Karpas-422 (cell line): ENCODE data around the gene DCLK2. TPM values are rescaled to one million over a fixed set of nuclear protein-coding genes. Genes with fewer than 3 reads are reported as not detected.

ENCODE experiments used
- DNase-seq: peaks from one replicate; pipeline ENCODE4 v3.0.0-alpha.2; 2015
- H2AFZ ChIP-seq: fragments of 200-600 bp; sonication (generic); 2 replicates; pipeline ENCODE4 v1.6.1; 2014; ENCODE audit warnings: antibody characterized with exemption, low read length, mixed read lengths
- H3K27ac ChIP-seq: fragments of 200-600 bp; sonication (generic); 2 replicates; pipeline ENCODE4 v1.5.1; 2014; ENCODE audit warnings: mild to moderate bottlenecking, low read length, moderate library complexity
- H3K27me3 ChIP-seq: fragments of 200-600 bp; sonication (generic); 2 replicates; pipeline ENCODE4 v1.6.1; 2014; ENCODE audit warnings: low read length, mixed read lengths
- H3K36me3 ChIP-seq: fragments of 200-600 bp; sonication (generic); 2 replicates; pipeline ENCODE4 v1.6.1; 2014; ENCODE audit warnings: low read length, mixed read lengths; ENCODE audit not compliant: insufficient read depth
- H3K4me1 ChIP-seq: fragments of 200-600 bp; sonication (generic); 2 replicates; pipeline ENCODE4 v1.6.1; 2014; ENCODE audit warnings: mild to moderate bottlenecking, low read length, mixed read lengths
- H3K4me2 ChIP-seq: fragments of 200-600 bp; sonication (generic); 2 replicates; pipeline ENCODE4 v1.6.1; 2014; ENCODE audit warnings: low read length, low read depth, mild to moderate bottlenecking; ENCODE audit not compliant: poor library complexity, severe bottlenecking
- H3K4me3 ChIP-seq: fragments of 200-600 bp; sonication (generic); 2 replicates; pipeline ENCODE4 v1.5.1; 2014; ENCODE audit warnings: mild to moderate bottlenecking, antibody characterized with exemption, low read length, mixed read lengths
- H3K79me2 ChIP-seq: fragments of 200-600 bp; sonication (generic); 2 replicates; pipeline ENCODE4 v1.6.1; 2014; ENCODE audit warnings: mild to moderate bottlenecking, low read length, mixed read lengths
- H3K9ac ChIP-seq: fragments of 200-600 bp; sonication (generic); 2 replicates; pipeline ENCODE4 v1.6.0; 2014; ENCODE audit warnings: low read length
- H3K9me2 ChIP-seq: fragments of 200-600 bp; sonication (generic), shearing (Covaris generic); replicated peaks from 2 replicates; pipeline ENCODE4 v1.6.0; 2014; ENCODE audit warnings: mild to moderate bottlenecking, low read length, moderate library complexity; ENCODE audit not compliant: insufficient read depth
- H3K9me3 ChIP-seq: fragments of 300-700, 200-600 bp; sonication (generic); 2 replicates; pipeline ENCODE4 v1.6.1; 2014; ENCODE audit warnings: low read length, mixed read lengths
- H4K20me1 ChIP-seq: fragments of 200-600 bp; sonication (generic); 2 replicates; pipeline ENCODE4 v1.6.1; 2014; ENCODE audit warnings: mild to moderate bottlenecking, antibody characterized with exemption, low read length, low read depth; ENCODE audit not compliant: insufficient read depth
- total RNA-seq: library from RNA; depleted of rRNA; stranded (reverse); fragments of >200 nt; shearing (Covaris generic); gene quantifications from 2 replicates; pipeline ENCODE4 v1.2.3, GENCODE V29; 2014; ENCODE audit warnings: low replicate concordance

The DCLK2 gene
- total RNA-seq, 1 experiment from 2014 or later: not detected

DNA sequence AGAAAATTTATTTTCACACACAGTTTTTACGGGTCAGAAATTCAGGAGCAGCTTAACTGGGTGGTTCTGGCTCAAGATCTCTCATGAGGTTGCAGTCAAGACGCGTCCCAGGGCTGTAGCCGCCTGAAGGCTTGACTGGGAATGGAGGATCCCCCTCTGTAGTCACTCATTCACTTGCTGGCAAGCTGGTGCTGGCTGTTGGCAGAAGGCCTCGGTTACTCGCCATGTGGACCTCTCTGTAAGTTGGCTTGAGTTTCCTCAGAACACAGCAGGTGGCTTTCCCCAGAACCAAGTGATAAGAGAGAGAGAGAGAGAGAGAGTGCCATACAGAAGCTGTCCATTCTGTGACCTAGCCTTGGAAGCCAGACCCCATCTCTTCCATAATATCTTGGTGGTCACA, 132.8 kb downstream of the DCLK2 start:
- Histone ChIP-seq H3K4me2 (no peak overlapping the region), H3K27ac (no peak overlapping the region), H4K20me1 (no peaks in the 10 kb centered on the region), H3K4me1 (no peaks in the 10 kb centered on the region; the same call in 1 of the 2 replicates), H3K4me3 (no peak overlapping the region), H3K79me2 (no peaks in the 10 kb centered on the region), H3K9me2 (no peaks in the 10 kb centered on the region), H3K9me3 (no peaks in the 10 kb centered on the region), H2AFZ (no peak overlapping the region), H3K9ac (no peak overlapping the region), H3K36me3 (no peaks in the 10 kb centered on the region), H3K27me3 (no peaks in the 10 kb centered on the region)
- no peak for DNase-seq

GRCh38 chr4:150211799-150212445, 133.7 kb downstream of the DCLK2 start:
- H3K79me2 ChIP-seq: no peaks in the 10 kb centered on the region
- H3K4me1 ChIP-seq: no peaks in the 10 kb centered on the region; the same call in 1 of the 2 replicates
- no peaks in the 10 kb centered on the region for H4K20me1 ChIP-seq
- no peak overlapping the region for H3K9ac ChIP-seq
- H3K9me2 ChIP-seq: no peaks in the 10 kb centered on the region
- no peak overlapping the region for H3K4me2 ChIP-seq
- no peak overlapping the region for H2AFZ ChIP-seq
- no peaks in the 10 kb centered on the region for H3K9me3 ChIP-seq
- no peak overlapping the region for H3K4me3 ChIP-seq
- H3K36me3 ChIP-seq: no peaks in the 10 kb centered on the region
- H3K27me3 ChIP-seq: no peaks in the 10 kb centered on the region
- no peak for DNase-seq
- H3K27ac ChIP-seq: no peak overlapping the region

GRCh38 chr4:150212485-150212884, 134.2 kb downstream of the DCLK2 start:
- Histone ChIP-seq H3K79me2 (no peaks in the 10 kb centered on the region), H3K4me2 (no peak overlapping the region)

GRCh38 chr4:150212927-150213326, 134.7 kb downstream of the DCLK2 start:
- H3K9me2 ChIP-seq: no peaks in the 10 kb centered on the region
- no peak overlapping the region for H3K4me3 ChIP-seq
- no peaks in the 10 kb centered on the region for H4K20me1 ChIP-seq
- H3K27me3 ChIP-seq: no peaks in the 10 kb centered on the region
- no peak overlapping the region for H3K9ac ChIP-seq
- H3K9me3 ChIP-seq: no peaks in the 10 kb centered on the region
- no peak overlapping the region for H3K27ac ChIP-seq
- H3K4me1 ChIP-seq: no peaks in the 10 kb centered on the region; the same call in 1 of the 2 replicates
- no peak overlapping the region for H3K4me2 ChIP-seq
- H3K36me3 ChIP-seq: no peaks in the 10 kb centered on the region
- no peak for DNase-seq
- H2AFZ ChIP-seq: no peak overlapping the region
- no peaks in the 10 kb centered on the region for H3K79me2 ChIP-seq

More at GRCh38 chr4:150212485-150212884, 134.2 kb downstream of the DCLK2 start:
- no peaks in the 10 kb centered on the region for H3K36me3 ChIP-seq
- no peak overlapping the region for H3K4me3 ChIP-seq
- H3K9me3 ChIP-seq: no peaks in the 10 kb centered on the region
- H3K27me3 ChIP-seq: no peaks in the 10 kb centered on the region
- DNase-seq: no peak
- no peak overlapping the region for H3K27ac ChIP-seq
- H4K20me1 ChIP-seq: no peaks in the 10 kb centered on the region
- H3K9ac ChIP-seq: no peak overlapping the region
- H2AFZ ChIP-seq: no peak overlapping the region
- H3K4me1 ChIP-seq: no peaks in the 10 kb centered on the region; the same call in 1 of the 2 replicates
- no peaks in the 10 kb centered on the region for H3K9me2 ChIP-seq

GRCh38 chr4:150215601-150216000, 137.4 kb downstream of the DCLK2 start:
- H2AFZ ChIP-seq: no peak overlapping the region
- H3K9me2 ChIP-seq: no peaks in the 10 kb centered on the region
- no peaks in the 10 kb centered on the region for H3K36me3 ChIP-seq
- no peak overlapping the region for H3K9ac ChIP-seq
- no peak overlapping the region for H3K27ac ChIP-seq
- no peaks in the 10 kb centered on the region for H3K79me2 ChIP-seq
- no peak overlapping the region for H3K4me3 ChIP-seq
- no peaks in the 10 kb centered on the region; the same call in 1 of the 2 replicates for H3K4me1 ChIP-seq
- H4K20me1 ChIP-seq: no peaks in the 10 kb centered on the region
- no peak for DNase-seq
- no peak overlapping the region for H3K4me2 ChIP-seq
- no peaks in the 10 kb centered on the region for H3K9me3 ChIP-seq
- H3K27me3 ChIP-seq: no peaks in the 10 kb centered on the region

GRCh38 chr4:150216726-150217125, 138.5 kb downstream of the DCLK2 start:
- Histone ChIP-seq H2AFZ (peak overlapping the region; percentile 81; the same call in 1 of the 2 replicates), H3K9ac (no peak overlapping the region), H3K9me2 (no peaks in the 10 kb centered on the region), H3K4me1 (no peaks in the 10 kb centered on the region; the same call in 1 of the 2 replicates), H4K20me1 (no peaks in the 10 kb centered on the region), H3K79me2 (no peaks in the 10 kb centered on the region), H3K4me2 (no peak overlapping the region), H3K36me3 (no peaks in the 10 kb centered on the region), H3K27me3 (no peaks in the 10 kb centered on the region), H3K9me3 (no peaks in the 10 kb centered on the region), H3K4me3 (no peak overlapping the region), H3K27ac (no peak overlapping the region)
- DNase-seq: no peak

DNA sequence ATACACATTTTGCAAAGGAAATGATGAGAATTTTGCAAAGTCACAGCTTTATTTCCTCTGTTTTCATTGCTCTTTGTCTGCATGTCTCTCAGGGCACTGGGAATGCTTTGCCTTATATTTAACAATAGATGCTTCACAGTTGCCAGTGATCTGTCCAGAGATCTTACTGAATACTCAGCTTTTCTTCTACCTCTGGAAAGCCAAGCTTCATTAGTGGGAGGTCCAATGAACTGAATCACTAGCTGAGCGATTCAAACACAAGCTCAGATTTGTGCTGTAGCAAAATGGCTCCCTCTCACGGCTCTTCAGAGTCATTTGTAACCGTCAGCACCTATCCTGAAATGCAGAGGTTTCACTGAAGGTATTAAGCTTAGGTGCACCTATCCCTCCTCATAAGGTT, 138.9 kb downstream of the DCLK2 start:
- Histone ChIP-seq H3K4me1 (no peaks in the 10 kb centered on the region; the same call in 1 of the 2 replicates), H3K27ac (no peak overlapping the region), H4K20me1 (no peaks in the 10 kb centered on the region), H3K27me3 (no peaks in the 10 kb centered on the region), H3K9me3 (no peaks in the 10 kb centered on the region), H3K9ac (no peak overlapping the region), H3K36me3 (no peaks in the 10 kb centered on the region), H3K4me3 (no peak overlapping the region), H3K79me2 (no peaks in the 10 kb centered on the region), H2AFZ (peak overlapping the region; percentile 81), H3K4me2 (no peak overlapping the region), H3K9me2 (no peaks in the 10 kb centered on the region)
- peak; percentile 69 for DNase-seq

DNA sequence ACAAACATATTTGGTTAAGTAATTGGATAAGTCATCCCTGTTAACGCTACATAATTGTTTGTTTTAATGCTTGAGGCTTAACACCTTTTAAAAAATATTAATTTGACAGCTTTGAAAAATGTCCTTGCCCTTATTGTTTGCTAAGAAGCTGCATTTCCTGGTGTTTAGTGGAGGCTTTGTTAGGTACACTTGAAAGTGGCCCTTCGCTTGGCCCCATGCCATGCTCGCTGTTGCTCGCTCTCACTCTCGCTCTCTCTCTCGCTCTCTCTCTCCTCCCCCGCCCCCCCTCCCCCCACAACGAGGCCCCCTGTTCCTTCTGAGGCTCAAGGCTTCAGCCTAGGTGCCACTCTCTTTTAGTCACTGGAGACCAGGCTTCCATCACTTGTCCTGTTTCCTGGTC, 139.6 kb downstream of the DCLK2 start:
- H3K9me3 ChIP-seq: no peaks in the 10 kb centered on the region
- no peaks in the 10 kb centered on the region for H4K20me1 ChIP-seq
- H3K4me2 ChIP-seq: no peak overlapping the region
- no peaks in the 10 kb centered on the region for H3K79me2 ChIP-seq
- no peak overlapping the region for H3K27ac ChIP-seq
- H2AFZ ChIP-seq: no peak overlapping the region
- H3K4me1 ChIP-seq: no peaks in the 10 kb centered on the region; the same call in 1 of the 2 replicates
- no peaks in the 10 kb centered on the region for H3K9me2 ChIP-seq
- H3K9ac ChIP-seq: no peak overlapping the region
- H3K36me3 ChIP-seq: no peaks in the 10 kb centered on the region
- H3K27me3 ChIP-seq: no peaks in the 10 kb centered on the region
- DNase-seq: no peak
- H3K4me3 ChIP-seq: no peak overlapping the region
